NCI-H1417 (cell line): Measurements from ENCODE around the gene TBC1D14.

ENCODE experiments used
- DNase-seq, 3 experiments: peaks; one replicate each; lab custom pipeline; 2025; lab: John Stamatoyannopoulos, UW

The TBC1D14 gene

DNA sequence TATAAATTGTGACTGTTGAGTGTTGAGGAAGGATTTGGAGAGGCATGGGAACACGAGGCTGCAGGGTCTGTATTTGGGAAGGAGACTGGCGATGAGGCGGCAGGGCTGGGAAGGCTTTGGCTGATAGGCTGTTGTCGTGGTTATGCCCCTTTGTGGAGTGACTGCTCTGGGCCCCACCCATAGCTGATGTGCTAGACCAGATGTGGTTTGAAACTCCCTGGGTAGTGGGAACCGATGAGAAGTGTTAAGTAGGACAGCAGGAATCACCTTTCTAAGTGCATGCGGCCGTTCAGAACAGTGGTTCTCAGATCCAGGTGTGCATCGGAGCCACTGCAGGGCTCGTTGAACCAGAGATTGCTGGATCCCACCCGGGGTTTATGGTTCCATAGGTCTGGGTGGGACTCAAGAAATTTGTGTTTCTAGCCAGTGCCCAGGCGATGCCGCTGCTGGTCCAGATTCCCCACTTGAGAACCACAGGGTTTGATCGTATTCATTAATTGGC, 42.3 kb downstream of the TBC1D14 start:
- DNase-seq = no peak

DNA sequence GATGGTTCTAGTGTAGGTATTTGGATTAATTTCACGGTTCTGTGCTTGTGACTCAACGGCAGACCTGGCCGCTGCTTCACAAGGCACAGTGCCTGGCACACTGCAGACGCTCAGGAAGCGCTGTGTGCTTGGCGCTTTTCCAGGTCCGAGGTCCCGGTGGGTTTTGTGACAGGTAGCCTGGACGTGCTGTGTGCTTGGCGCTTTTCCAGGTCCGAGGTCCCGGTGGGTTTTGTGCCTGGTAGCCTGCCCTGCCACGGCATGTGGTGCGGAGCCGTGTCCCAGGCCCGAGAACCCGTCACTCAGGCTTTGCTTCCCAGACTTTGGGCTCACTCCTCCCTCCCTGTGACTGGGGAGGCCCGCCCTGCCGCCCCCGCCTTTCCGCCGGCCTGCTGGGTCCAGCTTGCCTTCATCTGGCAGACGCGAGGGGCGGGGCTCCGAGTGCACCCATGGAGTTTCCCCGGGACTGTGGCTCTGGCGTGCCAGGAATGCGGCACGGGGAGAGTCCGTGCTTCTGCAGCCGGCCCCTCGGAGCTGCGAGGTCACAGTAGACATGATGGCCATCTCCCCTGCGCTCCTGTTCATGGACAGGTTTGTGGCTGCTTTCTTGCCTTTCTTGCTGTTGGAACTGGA, 44.2 kb downstream of the TBC1D14 start:
- no peak for DNase-seq

DNA sequence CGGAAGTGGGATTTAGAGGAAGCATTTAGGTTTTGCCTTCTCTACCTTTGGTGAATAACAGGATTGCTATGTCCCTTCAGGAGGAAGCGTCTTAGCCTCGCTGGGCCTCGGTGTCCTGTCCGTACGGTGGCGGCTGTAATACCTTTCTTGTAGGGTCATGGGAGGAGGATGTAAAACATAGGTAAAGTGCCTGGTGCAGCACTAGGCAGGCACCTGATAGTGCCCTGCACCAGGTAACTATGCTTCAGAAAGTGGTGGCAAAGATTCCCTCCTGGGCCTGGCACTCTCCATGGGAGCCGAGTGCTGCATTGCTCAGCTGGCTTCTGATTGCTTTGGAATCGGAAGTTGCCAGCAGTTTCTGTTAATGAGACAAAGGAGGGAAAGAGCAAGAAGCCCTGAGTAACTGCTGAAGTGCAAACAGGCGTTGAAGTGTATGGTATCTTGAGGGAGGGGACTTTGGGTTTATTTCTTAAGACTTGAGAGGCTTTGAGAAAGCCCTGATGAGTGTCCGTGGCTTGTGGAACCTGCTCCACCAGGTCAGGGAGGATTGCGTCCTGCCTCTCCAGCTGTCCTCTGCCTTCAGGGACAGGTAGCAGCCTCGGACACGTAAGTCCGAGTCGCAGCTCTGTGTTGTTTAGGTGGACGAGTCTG, 45.8 kb downstream of the TBC1D14 start:
- DNase-seq = peak in 1 of 3 experiments; percentile 25

DNA sequence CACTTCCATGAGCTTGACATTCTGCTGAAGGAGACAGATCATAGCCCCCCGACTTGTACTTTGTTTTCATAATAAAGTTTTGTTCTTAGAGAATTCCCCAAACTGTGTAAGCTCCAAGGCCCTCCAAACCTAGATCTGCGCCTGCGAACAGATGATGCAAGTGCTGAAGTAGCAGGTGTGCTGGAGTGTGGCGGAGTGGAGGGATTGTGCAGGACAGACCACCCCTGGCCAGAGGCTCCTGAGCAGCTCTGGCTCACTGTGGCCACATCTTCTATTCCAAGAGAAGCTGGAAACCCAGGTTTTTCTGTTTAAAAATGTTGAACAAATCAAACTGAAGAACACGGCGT, 46.4 kb downstream of the TBC1D14 start:
- DNase-seq = no peak

DNA sequence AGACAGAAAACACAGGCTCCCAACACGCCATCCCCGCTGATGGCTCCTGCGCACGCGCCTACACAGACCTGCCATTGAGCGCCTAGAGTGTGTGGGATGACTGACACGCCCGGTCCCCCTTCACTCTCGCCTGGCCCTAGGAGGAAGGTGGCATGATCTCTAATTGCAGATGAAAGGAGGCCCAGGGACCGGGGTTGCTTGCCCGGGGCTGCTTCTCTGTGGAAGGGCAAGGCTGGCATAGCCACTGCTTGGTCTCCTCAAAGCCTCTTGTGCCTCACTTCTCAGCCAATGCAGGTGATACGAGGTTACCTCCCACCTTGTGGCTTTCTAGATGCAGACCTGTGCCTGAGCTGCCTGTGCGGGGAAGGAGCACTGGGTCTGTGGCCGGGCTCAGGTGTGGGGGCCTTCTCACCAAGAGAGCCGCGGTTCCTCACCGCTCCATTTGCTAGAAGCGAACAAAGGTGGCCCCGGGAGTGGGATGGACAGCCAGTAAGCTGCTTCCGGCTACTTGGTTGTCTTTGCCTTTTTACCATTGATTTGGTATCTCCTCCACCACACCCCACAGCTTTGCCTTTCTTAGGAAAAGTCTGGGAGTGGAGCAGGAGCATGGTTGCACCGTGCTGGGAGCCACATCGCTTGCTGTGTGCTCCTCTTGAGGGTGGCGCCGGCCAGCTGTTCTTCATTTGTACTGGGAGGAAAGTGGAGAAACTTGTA, 47.0 kb downstream of the TBC1D14 start:
- no peak for DNase-seq

DNA sequence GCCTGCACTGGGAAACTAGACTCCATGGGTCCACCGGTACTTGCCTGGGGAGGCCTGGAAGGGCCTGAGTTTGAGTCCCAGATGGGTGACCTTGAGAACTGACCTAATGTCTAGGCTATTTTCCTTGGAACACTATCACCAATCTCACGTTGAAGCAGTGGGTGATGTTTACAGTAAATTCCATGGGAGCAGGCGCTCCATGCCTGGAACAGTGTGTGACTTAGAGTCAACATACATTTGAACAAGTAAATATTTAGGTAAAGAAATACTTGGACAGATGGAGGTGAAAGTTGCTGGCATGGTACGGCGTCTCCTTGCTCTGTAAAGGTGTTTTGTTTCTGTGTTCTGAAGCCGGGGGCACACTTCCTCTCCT, 47.5 kb downstream of the TBC1D14 start:
- DNase-seq = no peak

DNA sequence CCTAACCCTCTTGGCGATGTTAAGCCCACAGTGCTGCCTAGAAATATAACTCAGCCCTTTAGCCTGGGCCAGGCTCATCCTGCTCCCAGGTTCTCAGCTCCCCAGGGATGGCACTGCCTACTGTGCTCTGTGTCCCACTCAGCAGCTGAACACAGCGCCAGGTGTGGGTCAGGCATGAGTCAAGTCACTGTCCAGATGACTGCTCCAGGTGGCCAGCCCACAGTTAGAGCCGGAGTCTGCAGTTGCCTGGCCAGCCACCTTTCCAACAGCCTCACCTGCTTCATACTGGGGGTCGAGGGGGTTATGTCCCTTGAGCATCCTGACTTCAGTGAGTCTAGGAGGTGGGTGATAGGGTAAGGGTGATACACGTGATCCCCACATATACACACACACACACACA, 48.4 kb downstream of the TBC1D14 start:
- peak in 1 of 3 experiments; percentile 39 for DNase-seq

DNA sequence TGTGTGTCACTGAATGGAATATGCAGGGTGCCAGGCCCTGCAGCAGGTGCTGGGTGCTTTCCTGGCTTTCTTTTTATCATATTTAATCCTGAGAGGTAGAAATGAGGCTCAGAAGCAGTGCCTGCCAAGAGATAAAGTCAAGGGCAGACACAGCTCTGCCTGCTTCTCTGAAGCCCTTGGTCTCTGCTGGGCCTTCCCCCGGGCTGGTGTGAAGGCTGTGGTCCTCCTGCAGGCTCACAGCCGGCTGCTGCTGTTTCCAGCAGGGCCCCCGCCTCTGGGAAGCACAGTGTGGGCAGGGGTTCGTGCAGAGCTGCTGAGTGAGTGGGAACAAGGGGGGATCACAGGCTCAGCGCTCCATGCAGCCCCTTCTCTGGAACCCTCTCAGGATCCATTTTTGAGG, 49.6 kb downstream of the TBC1D14 start:
- DNase-seq = no peak

DNA sequence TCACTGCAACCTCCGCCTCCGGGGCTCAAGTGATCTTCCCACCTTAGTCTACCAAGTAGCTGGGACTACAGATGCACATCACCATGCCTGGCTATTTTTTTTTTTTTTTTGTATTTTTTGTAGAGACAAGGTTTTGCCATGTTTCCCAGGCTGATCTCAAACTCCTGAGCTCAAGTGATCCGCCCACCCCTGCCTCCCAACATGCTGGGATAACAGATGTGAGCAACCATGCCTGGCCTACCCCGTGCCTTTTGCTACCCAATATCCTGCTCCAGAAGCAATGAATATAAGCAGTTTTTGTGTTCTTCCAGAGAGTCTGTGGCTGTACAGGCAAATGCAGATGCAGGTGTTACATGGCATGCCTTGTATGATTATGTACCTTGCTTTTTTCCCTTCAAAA, 50.5 kb downstream of the TBC1D14 start:
- DNase-seq = no peak

DNA sequence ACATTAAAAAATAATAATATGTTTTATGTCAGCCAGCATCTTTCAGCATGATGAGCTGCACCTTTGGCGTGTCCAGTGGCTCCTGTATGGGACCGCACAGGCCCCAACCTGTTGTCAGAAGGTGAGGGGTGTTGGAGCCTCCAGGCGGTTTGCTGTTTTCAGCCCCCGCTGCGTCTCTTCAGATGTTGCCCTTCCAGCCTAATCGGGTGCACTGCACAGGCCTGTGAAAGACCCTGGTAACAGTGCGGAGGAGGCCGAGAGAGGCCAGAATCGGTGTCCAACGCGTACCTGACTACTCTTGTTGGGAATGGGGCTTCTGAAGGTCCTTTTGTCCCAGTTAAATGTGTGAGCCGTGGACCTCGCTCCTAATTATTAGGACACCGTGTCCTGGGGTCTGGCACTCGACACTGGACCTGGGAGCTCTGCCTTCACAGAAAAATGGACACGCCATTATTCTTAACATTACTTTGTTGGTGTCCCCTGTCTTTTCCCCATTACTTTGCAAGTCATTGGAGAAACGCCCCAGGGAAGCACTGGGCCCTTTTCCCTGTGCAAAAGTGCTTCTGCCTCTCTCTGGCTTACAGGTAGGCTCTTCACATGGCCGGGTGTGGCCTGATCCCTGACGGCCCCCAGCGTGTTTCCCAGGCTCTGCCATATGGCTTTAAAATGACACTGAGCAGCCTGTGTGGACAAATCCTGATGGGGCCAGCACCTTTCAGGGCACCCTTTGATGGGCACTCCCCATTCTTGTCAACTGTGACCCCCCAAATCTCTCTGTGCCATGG, 51.2 kb downstream of the TBC1D14 start:
- no peak for DNase-seq

DNA sequence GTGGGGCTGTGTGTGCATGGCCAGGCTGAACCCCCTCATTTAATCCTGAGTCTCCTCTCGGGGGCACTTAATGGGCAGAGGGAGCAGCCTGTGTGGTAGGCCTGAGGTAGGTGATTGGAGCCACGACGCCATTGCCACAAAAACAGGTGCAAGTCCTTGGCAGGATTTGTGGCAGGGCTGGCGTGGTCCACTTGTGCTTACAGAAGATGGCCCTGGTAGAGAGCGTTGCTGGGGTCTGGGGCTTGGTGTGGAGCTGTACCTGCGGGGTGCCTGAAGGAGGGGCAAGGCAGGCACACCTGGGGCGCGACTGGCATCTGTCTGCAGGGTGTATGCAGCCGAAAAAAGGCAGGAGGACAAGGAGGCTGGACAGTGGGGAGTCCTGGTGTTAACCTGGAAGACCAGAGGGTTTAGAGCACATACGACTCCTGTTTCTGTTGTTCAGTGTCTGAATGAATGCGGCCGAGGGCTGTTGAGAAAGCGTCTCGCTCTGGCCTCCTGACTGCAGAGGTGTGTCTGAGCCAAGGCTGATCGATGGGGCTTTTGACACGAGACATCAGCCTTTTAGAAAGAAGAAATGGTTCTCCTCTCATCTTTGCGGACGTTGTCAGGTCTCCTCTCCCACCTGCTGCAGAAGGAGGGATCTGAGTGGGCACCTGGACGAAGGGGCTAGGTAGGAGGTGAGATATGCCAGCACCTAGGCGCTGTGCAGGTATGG, 52.0 kb downstream of the TBC1D14 start:
- DNase-seq = peak in 1 of 3 experiments; percentile 44

DNA sequence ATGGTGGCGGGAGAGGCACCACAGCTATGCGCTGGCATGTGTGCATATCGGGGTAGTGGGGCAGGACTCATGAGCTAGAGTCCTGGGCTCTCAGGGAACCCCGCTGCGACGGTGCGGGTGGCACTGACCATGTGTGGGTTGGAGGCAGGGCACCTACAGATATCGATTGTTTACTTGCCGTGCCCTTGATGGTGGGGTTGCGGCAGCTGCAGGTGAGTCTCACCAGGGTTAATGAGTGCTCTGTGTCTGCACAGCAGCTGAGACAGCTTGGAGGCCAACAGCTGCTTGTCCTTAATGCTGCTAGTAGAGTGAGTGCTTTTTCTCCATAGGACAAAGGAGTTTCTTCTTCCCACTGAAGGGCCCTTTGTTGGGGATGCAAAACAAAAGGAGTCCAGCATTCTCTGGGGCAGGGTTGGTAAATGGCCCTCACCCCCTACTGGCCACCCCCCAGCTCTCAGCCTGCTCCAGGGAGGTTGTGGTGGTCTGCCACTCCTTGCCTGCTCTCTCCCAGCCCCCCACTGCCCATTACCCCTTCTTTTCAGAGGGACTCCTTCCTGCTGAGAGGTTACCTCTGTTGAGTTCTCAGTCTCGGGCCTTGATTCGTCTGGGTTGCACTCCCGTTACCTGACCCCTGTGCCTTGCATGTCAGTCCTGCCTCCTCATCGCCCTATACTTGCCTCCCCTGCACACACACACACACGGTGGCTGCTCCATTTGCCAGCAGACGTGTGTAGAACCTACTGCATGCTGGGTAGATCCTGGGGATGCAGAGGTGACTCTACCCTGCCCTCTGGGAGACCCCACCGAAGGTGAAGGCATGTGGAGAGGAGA, 52.8 kb downstream of the TBC1D14 start:
- peak; percentile 67 to 95 (median 78) for DNase-seq

DNA sequence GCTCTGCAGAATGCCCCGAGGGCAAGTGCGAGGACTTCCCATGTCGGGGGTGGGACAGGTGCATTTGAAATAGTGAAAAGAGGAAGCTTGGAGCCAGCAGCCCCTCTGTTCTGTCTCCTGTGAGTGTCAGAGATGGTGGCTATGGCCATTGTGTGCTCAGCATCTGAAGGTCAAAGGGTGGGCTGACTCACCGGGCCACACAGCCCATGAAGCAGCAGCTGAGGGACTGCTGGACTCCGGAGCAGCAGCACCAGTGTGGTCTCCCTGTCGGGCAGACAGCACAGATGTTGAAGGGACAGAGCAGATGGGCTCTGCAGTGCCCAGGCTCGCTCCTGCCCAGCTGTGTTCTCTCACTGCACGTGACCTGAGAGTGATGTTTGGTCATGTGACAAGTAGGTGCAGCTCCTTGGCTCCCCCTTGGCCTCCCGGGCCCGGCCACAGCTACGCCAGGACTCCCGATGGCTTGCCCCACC, 53.5 kb downstream of the TBC1D14 start:
- DNase-seq = peak in 2 of 3 experiments; percentile 32 to 72

DNA sequence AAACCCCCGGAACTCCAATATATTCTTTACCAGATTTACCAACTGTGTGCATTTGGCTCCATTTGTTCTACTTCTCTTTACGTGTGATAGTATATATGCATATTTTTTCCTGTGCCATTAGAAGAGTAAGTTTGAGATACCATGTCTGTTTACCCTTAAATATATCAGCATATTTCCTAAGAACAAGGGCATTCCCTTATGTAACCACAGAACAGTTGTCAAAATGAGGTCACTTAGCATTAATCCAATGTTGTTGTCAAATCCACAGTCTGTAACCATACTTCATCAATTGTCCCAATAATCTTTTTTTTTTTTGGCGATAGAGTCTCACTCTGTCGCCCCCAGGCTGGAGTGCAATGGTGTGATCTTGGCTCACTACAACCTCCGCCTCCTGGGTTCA, 55.2 kb downstream of the TBC1D14 start:
- DNase-seq = no peak

DNA sequence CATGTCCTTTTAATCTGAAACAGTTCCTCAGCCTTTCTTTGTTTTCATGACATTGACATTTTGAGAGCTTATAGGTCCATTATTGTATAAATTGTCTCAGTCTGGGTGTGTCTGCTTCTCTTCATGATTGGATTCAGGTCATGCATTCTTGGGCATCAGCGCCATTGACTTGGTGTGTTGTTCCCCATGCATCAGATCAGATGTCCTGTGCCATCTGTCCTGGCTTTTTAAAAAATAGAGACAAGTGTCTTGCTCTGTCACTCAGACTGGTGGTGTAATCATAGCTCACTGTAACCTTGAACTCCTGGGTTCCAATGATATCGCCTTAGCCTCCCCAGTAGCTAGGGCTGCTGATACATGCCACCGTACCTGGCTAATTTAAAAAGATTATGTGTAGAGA, 55.7 kb downstream of the TBC1D14 start:
- peak in 1 of 3 experiments; percentile 31 for DNase-seq

DNA sequence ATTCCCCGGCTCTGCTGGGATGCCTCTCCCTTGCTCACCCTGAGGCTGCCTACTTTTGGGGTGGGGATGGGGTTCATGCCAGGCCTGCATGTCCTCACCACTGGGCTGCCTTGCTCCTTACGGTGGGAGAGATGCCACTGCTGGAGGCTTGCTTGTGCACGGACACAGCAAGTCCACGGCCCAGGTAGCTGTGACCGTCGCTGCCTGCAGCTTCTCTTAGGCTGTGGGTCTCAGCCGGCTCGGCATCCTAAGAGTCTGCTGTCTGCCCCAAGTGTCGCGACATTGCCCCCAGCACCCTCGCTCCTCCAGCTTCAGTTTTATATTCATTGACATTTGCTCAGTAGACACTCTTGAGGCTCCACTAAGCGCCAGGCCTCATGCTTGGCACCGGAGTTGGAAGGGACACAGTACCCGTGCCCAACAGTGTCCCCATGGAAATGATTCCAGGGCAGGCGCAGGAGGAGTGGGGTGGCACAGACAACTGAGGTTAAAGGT, 58.3 kb downstream of the TBC1D14 start:
- DNase-seq = no peak

DNA sequence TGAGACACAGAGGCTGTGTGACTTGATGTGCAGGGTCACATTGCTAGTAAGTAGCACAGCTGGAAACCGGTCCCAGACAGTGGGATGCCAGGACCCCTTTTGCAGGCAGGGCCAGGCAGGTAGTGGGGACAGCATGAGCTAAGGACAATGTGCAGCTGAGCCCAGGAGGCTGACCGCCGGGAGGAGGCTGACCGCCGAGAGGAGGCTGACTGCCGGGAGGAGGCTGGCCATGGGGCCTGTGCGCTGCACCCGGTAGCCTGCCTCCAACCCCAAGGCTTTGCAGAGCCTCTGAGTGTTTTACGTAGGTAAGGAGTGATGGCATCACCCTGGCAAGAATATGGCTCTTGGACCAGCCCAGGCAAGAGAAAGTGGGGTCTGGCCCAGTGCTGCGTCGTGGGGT, 58.9 kb downstream of the TBC1D14 start:
- no peak for DNase-seq

DNA sequence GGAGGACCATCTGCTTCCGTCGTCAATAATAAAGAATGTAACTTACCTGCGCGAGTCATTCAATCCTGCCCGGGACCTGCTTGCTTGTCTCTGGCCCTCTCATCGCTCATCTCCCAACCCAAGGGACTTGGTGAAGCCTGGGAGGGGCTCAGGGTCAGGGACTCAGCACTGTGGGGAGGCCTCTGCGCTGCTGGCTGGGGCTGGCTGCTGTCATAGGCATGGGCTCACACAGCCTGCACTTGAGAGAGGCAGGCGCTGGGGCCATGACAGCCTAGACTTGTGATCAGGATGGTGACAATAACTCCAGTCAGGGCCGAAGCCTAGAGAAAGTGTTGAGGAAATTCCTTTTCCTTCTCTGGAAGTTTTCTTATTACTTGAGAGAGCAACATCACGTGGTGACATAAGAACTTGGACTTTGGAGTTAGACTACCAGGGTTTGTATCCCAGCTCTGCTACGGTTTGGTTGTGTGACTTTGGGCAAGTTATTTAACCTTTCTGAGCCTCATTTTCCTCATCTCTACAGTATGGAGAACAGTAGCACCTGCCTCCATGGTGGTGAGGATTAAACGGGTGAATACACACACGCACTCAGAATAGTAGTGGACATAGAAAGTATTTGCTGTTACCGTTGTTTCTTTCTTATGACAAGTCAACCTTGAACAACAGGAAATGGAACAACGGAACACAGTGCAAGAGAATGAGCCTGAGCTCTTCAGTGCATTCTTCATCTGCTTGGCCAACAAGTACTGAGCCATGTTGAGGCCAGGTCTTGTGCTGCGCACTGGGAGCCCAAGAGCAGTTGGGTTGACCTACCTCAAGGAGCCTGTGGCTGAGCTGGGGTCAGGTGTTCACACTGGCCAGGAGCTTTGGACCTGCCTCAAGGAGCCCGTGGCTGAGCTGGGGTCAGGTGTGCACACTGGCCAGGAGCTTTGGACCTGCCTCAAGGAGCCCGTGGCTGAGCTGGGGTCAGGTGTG, 60.5 kb downstream of the TBC1D14 start:
- no peak for DNase-seq
